MM.1S (cell line): Measurements from ENCODE around the gene OLFM4.

Experiments used
- EZH2 ChIP-seq: fragments of 300-600 bp; sonication (generic); optimal IDR thresholded peaks from 2 replicates; pipeline ENCODE3; 2017; ENCODE audit warnings: low read depth, mild to moderate bottlenecking, antibody characterized with exemption, low read length, mixed read lengths
- TF ChIP-seq, protein P1 (sequence below): fragments of 300-600 bp; sonication (generic); IDR thresholded peaks from 2 replicates; pipeline ENCODE4 v1.5.1; 2016; ENCODE audit warnings: antibody characterized with exemption, low read length, mixed read lengths

- TF ChIP-seq, protein P1, sequence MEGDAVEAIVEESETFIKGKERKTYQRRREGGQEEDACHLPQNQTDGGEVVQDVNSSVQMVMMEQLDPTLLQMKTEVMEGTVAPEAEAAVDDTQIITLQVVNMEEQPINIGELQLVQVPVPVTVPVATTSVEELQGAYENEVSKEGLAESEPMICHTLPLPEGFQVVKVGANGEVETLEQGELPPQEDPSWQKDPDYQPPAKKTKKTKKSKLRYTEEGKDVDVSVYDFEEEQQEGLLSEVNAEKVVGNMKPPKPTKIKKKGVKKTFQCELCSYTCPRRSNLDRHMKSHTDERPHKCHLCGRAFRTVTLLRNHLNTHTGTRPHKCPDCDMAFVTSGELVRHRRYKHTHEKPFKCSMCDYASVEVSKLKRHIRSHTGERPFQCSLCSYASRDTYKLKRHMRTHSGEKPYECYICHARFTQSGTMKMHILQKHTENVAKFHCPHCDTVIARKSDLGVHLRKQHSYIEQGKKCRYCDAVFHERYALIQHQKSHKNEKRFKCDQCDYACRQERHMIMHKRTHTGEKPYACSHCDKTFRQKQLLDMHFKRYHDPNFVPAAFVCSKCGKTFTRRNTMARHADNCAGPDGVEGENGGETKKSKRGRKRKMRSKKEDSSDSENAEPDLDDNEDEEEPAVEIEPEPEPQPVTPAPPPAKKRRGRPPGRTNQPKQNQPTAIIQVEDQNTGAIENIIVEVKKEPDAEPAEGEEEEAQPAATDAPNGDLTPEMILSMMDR: no peak
- TF ChIP-seq EZH2: no peak
Observed at GRCh38 chr13:53010374-53011105, 18.1 kb upstream of the OLFM4 start.
